Measurements from ENCODE around the gene WDR88. TPM values are rescaled to one million over a fixed set of nuclear protein-coding genes. Genes with fewer than 3 reads are reported as not detected.

The WDR88 gene, protein sequence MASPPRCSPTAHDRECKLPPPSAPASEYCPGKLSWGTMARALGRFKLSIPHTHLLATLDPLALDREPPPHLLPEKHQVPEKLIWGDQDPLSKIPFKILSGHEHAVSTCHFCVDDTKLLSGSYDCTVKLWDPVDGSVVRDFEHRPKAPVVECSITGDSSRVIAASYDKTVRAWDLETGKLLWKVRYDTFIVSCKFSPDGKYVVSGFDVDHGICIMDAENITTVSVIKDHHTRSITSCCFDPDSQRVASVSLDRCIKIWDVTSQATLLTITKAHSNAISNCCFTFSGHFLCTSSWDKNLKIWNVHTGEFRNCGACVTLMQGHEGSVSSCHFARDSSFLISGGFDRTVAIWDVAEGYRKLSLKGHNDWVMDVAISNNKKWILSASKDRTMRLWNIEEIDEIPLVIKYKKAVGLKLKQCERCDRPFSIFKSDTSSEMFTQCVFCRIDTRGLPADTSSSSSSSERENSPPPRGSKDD
- total RNA-seq (under 1 TPM in 1 of 9 donors, not detected in 8; 0.11 TPM), polyA plus RNA-seq (under 1 TPM in 1 of 3 donors, not detected in 2; 0.03 TPM)
- long read RNA-seq, donor 1 = 0 reads
- long read RNA-seq, donor 2 = 0 reads
- long read RNA-seq, donor 3 = 0 reads
- long read RNA-seq, donor 4, partial matches to known transcripts = 0 of 1 reads
- long read RNA-seq, donor 4, other reads (novel, unspliced or antisense) = 1 of 1 reads
- long read RNA-seq, donor 5 = 0 reads
- long read RNA-seq, donor 6 = 0 reads
- long read RNA-seq, donor 7 = 0 reads
- long read RNA-seq, donor 8 = 0 reads
- long read RNA-seq, donor 9 = 0 reads
- long read RNA-seq, donor 10 = 0 reads

DNA sequence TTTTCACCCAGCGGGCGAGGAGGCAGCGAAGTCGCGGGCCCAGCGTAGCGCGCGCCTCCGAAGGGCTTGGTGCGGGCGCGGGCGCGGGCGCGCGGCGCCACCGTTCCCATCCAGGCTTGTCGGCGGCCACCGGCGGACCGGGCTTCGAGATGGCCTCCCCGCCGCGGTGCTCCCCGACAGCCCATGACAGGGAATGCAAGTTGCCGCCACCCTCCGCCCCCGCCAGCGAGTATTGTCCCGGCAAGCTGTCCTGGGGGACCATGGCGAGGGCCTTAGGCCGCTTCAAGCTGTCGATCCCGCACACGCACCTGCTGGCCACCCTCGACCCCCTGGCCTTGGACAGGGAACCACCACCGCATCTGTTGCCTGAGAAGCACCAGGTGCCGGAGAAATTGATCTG, at the start of gene WDR88:
TSS of gene WDR88 (plus strand) at position 94 of the 400 bp plus-strand sequence. CDS start at position 150, 56 bp downstream.
- DNase-seq = no peak
- no peaks in the 10 kb centered on the region for H3K27me3 ChIP-seq
- TF ChIP-seq, protein P1, sequence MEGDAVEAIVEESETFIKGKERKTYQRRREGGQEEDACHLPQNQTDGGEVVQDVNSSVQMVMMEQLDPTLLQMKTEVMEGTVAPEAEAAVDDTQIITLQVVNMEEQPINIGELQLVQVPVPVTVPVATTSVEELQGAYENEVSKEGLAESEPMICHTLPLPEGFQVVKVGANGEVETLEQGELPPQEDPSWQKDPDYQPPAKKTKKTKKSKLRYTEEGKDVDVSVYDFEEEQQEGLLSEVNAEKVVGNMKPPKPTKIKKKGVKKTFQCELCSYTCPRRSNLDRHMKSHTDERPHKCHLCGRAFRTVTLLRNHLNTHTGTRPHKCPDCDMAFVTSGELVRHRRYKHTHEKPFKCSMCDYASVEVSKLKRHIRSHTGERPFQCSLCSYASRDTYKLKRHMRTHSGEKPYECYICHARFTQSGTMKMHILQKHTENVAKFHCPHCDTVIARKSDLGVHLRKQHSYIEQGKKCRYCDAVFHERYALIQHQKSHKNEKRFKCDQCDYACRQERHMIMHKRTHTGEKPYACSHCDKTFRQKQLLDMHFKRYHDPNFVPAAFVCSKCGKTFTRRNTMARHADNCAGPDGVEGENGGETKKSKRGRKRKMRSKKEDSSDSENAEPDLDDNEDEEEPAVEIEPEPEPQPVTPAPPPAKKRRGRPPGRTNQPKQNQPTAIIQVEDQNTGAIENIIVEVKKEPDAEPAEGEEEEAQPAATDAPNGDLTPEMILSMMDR (IDR thresholded peaks at IDR 0.05) = no peak
- no peak for TF ChIP-seq POLR2A (IDR thresholded peaks at IDR 0.05)
- intact Hi-C loops (cut with DNase I) = no loop called here
- no peak within 1 kb of the TSS for H3K27ac ChIP-seq
- H3K9me3 ChIP-seq (replicated peaks in 1 of 3) = no peaks in the 10 kb centered on the region
- H3K4me1 ChIP-seq (replicated peaks in 1 of 2) = peaks cover 0 to 11% of the 10 kb centered on the region in 2 donors
- 84 to 90% (median 89%) methylated on average over 32 to 43 of the region's 43 CpGs for WGBS, 4 donors
- H3K36me3 ChIP-seq (replicated peaks in 1 of 2) = peaks cover 0 to 14% of the 10 kb centered on the region in 2 donors
- H3K4me3 ChIP-seq = no peak within 1 kb of the TSS

DNA sequence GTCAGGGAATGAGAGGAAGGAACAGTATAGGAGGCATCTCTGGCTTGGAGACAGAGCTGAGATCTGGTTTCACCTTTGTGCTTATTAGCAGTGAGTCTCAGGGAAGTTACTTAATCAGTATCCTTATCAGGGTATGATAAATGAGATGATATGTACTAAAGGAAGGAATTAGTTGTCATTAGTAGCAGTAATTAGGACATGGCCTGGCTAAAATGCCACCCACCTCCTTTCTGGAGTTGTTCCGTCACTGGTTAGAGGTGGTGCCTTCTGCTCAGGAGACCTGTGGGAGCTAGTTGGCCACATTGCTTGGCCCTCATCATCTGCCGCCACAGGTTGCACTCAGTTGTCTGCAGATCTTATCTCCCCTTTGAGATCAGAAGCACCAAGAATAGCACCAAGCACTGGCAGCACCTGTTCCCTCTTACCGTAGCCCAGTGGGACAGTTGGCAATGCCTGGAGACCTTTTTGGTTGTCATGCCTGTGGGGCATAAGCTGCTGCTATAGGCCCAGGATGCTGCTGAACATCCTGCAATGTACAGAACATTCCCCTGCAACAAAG, 46.3 kb upstream of the WDR88 start:
- 85 to 100% (median 93%) methylated on average over 2 to 3 of the region's 3 CpGs; no CpG with 5 or more reads in 1 of the 4 donors for WGBS, 4 donors
- no peak overlapping the region for H3K4me3 ChIP-seq
- no peak for DNase-seq
- H3K27me3 ChIP-seq = no peaks in the 10 kb centered on the region
- H3K4me1 ChIP-seq (replicated peaks in 1 of 2) = peaks cover 6 to 12% of the 10 kb centered on the region in 2 donors
- TF ChIP-seq, protein P1 (IDR thresholded peaks at IDR 0.05) = no peak
- TF ChIP-seq POLR2A (IDR thresholded peaks at IDR 0.05) = no peak
- H3K9me3 ChIP-seq (replicated peaks in 1 of 3) = no peaks in the 10 kb centered on the region
- intact Hi-C loops (cut with DNase I) = loop anchor here in 1 of 2 donors (10.0 kb wide), 1 partner anchor 111 kb away; the partner anchor contains the start of genes CEP89 and FAAP24
- peaks cover 0 to 25% of the 10 kb centered on the region in 2 donors for H3K36me3 ChIP-seq (replicated peaks in 1 of 2)
- H3K27ac ChIP-seq = no peak overlapping the region

DNA sequence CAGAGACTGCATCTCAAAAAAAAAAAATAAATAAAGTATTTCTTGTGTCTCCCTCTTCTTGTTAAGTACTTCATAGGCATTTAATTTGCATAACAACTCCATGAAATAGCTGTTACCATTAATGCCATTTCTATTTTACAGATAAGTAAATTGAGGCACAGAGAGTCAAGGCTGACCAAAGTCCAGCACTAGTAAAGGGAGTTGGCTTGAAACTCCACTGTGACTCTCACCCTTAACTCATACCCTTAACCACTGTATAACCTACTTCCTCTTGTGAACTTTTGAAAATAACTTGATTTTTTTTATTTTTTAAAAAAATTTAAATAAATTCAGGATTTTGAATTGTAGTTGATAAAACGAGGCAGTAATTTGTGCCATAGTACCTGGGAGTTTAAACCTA, 45.0 kb upstream of the WDR88 start:
- Histone ChIP-seq H3K27me3 (no peaks in the 10 kb centered on the region), H3K27ac (no peak overlapping the region), H3K4me1 (replicated peaks in 1 of 2) (peaks cover under 1 to 7% of the 10 kb centered on the region in 2 donors), H3K36me3 (replicated peaks in 1 of 2) (peaks cover 0 to 36% of the 10 kb centered on the region in 2 donors), H3K4me3 (no peak overlapping the region), H3K9me3 (replicated peaks in 1 of 3) (no peaks in the 10 kb centered on the region)
- DNase-seq = no peak
- 76 to 84% (median 80%) methylated on average over 1 of the region's 1 CpG for WGBS, 4 donors
- intact Hi-C loops (cut with DNase I) = loop anchor here in 1 of 2 donors (10.0 kb wide), 1 partner anchor 112 kb away; the partner anchor contains the start of genes CEP89 and FAAP24
- no peak for TF ChIP-seq POLR2A (IDR thresholded peaks at IDR 0.05)
- TF ChIP-seq, protein P1 (IDR thresholded peaks at IDR 0.05) = no peak

DNA sequence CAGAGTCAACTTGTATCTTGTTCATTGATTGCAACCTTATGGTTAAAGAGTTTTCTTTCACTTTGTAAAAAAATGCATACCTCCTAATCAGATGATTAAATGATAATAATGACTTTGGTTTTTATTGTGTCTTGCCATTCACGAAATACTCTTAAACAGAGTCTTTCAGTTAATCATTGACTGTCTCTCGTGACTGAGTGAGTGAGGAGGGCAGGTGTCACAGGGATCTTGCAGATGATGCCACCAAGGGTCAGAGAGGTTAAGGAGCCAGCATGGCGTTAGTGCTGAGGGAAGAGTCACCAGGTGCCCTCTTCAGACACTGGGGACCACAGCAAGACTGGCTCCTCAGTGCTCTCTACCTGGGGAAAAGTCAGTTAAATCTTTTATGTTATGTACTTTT, 42.9 kb upstream of the WDR88 start:
- TF ChIP-seq, protein P1 (IDR thresholded peaks at IDR 0.05) = no peak
- intact Hi-C loops (cut with DNase I) = loop anchor here in 1 of 2 donors (10.0 kb wide), 1 partner anchor 114 kb away; the partner anchor contains the start of genes CEP89 and FAAP24

More for the DNA sequence above, 42.9 kb upstream of the WDR88 start:
- Histone ChIP-seq H3K36me3 (replicated peaks in 1 of 2) (peaks cover 0 to 57% of the 10 kb centered on the region in 2 donors), H3K9me3 (replicated peaks in 1 of 3) (no peaks in the 10 kb centered on the region), H3K27ac (no peak overlapping the region), H3K4me1 (replicated peaks in 1 of 2) (no peaks in the 10 kb centered on the region), H3K4me3 (no peak overlapping the region), H3K27me3 (no peaks in the 10 kb centered on the region)
- no peak for DNase-seq
- 85 to 92% (median 90%) methylated on average over 3 of the region's 3 CpGs for WGBS, 4 donors
